PC-3 (cell line): ENCODE data around the gene TSSC4. TPM values are rescaled to one million over a fixed set of nuclear protein-coding genes. Genes with fewer than 3 reads are reported as not detected.

Experiments used
- ATAC-seq: fragments of 200-7000 bp; cut with Tn5 transposase; 2 replicates; pipeline ENCODE4 v1.9.1; 2020; ENCODE audit warnings: mild to moderate bottlenecking, moderate library complexity
- BruUV-seq: library from RNA; stranded (reverse); fragments of 400-500 nt; replicated peaks from 2 replicates; lab custom pipeline; 2021; lab: Mats Ljungman, UMichigan
- CTCF ChIA-PET: fragments of 300-600 bp; sonication (Branson Sonifier 250); formaldehyde crosslinking; loops from one replicate; lab custom pipeline; 2022; ENCODE audit warnings: antibody characterized with exemption; lab: Charles Lee
- POLR2A ChIA-PET: fragments of 300-600 bp; sonication (Branson Sonifier 250); formaldehyde crosslinking; loops from one replicate; lab custom pipeline; 2022; ENCODE audit warnings: antibody characterized with exemption; ENCODE audit not compliant: unreplicated experiment; lab: Charles Lee
- DNase-seq: peaks from one replicate; pipeline ENCODE4 v3.0.0-alpha.2; 2015
- H2AFZ ChIP-seq: fragments of 300-600 bp; sonication (generic); 2 replicates; pipeline ENCODE4 v1.6.0; 2016; ENCODE audit warnings: antibody characterized with exemption, low read length
- H3F3A ChIP-seq: fragments of 300-600 bp; sonication (generic); one replicate; pipeline ENCODE4 v1.6.0; 2017; ENCODE audit warnings: antibody characterized with exemption, low read length, control low read depth, mild to moderate bottlenecking; ENCODE audit not compliant: unreplicated experiment
- H3K27ac ChIP-seq: fragments of 300-600 bp; sonication (generic); 2 replicates; pipeline ENCODE4 v1.5.1; 2016; ENCODE audit warnings: mild to moderate bottlenecking, low read length
- H3K27me3 ChIP-seq: fragments of 300-600 bp; sonication (generic); 2 replicates; pipeline ENCODE4 v1.6.1; 2016; ENCODE audit warnings: low read length, mixed read lengths
- H3K36me3 ChIP-seq: fragments of 300-600 bp; sonication (generic); 2 replicates; pipeline ENCODE4 v1.6.1; 2016; ENCODE audit warnings: low read depth, mixed run types, low read length, mixed read lengths
- H3K4me1 ChIP-seq: fragments of 300-600 bp; sonication (generic); 2 replicates; pipeline ENCODE4 v1.5.1; 2016; ENCODE audit warnings: low read length; ENCODE audit not compliant: insufficient read depth
- H3K4me2 ChIP-seq: fragments of 300-600 bp; sonication (generic); 2 replicates; pipeline ENCODE4 v1.6.0; 2016; ENCODE audit warnings: low read length
- H3K4me3 ChIP-seq: fragments of 300-600 bp; sonication (generic); 2 replicates; pipeline ENCODE4 v1.5.1; 2016; ENCODE audit warnings: mild to moderate bottlenecking, low read length, mixed read lengths
- H3K79me2 ChIP-seq: fragments of 300-600 bp; sonication (generic); 2 replicates; pipeline ENCODE4 v1.6.1; 2017; ENCODE audit warnings: low read length, mixed read lengths
- H3K9ac ChIP-seq: fragments of 300-600 bp; sonication (generic); 2 replicates; pipeline ENCODE4 v1.6.0; 2016; ENCODE audit warnings: mild to moderate bottlenecking, low read length
- H3K9me2 ChIP-seq: fragments of 300-600 bp; sonication (generic); replicated peaks from 2 replicates; pipeline ENCODE4 v1.6.1; 2016; ENCODE audit warnings: mixed run types, low read length, mixed read lengths
- H3K9me3 ChIP-seq: fragments of 300-600 bp; sonication (generic); 2 replicates; pipeline ENCODE4 v1.6.1; 2016; ENCODE audit warnings: low read length, mixed read lengths
- H4K20me1 ChIP-seq: fragments of 300-600 bp; sonication (generic); 2 replicates; pipeline ENCODE4 v1.6.1; 2016; ENCODE audit warnings: low read length, mixed read lengths
- CTCF ChIP-seq: fragments of 300-600 bp; sonication (generic); conservative IDR thresholded peaks from 2 replicates; pipeline ENCODE4 v1.5.1; 2017; ENCODE audit warnings: antibody characterized with exemption, low read depth, mild to moderate bottlenecking, low read length
- EZH2 ChIP-seq: fragments of 300-600 bp; sonication (generic); IDR thresholded peaks from one replicate; pipeline ENCODE4 v1.6.1; 2017; ENCODE audit warnings: antibody characterized with exemption, mild to moderate bottlenecking, low read length; ENCODE audit not compliant: unreplicated experiment
- EZH2phosphoT487 ChIP-seq: fragments of 300-600 bp; sonication (generic); IDR thresholded peaks from 2 replicates; pipeline ENCODE4 v1.6.1; 2018; ENCODE audit warnings: mild to moderate bottlenecking, antibody characterized with exemption, low read length, borderline replicate concordance
- intact Hi-C: fragments of 100-400 bp; cut with micrococcal nuclease; formaldehyde crosslinking; loops from 2 replicates; pipeline ENCODE4 v1.9.0; 2023
- total RNA-seq: library from RNA; depleted of rRNA; stranded (reverse); fragments of >200 nt; gene quantifications from 2 replicates; pipeline ENCODE4 v1.2.3, GENCODE V29; 2014

The TSSC4 gene
- total RNA-seq, 1 experiment from 2014 or later, result 88.3 TPM

- Histone ChIP-seq H3K79me2 (no peaks in the 10 kb centered on the region), H3K36me3 (no peaks in the 10 kb centered on the region; the same call in 1 of the 2 replicates), H4K20me1 (no peaks in the 10 kb centered on the region), H2AFZ (no peak overlapping the region), H3F3A (no peaks in the 10 kb centered on the region), H3K27ac (no peak overlapping the region), H3K9me2 (no peaks in the 10 kb centered on the region), H3K4me3 (no peak overlapping the region), H3K27me3 (no peaks in the 10 kb centered on the region), H3K9me3 (no peaks in the 10 kb centered on the region), H3K4me2 (no peak overlapping the region), H3K9ac (no peak overlapping the region), H3K4me1 (no peaks in the 10 kb centered on the region)
- ATAC-seq (no peak), DNase-seq (no peak)
- no peak for TF ChIP-seq CTCF
- no peak for TF ChIP-seq EZH2phosphoT487
- TF ChIP-seq EZH2, result no peak
- POLR2A ChIA-PET, result no interaction called here
- BruUV-seq, result no TSS peak
- intact Hi-C loops, result loop anchor here (10.0 kb wide), 1 partner anchor 458 kb away; the partner anchor contains the start of gene CDKN1C
- CTCF ChIA-PET, result interaction anchor here (1.4 kb wide), 1 partner anchor 105 kb away, joined by 7 read pairs; no protein-coding TSS in a partner anchor
Observed at GRCh38 chr11:2426826-2427521, 26.4 kb downstream of the TSSC4 start.

GRCh38 chr11:2427721-2428321, 27.3 kb downstream of the TSSC4 start:
- Histone ChIP-seq H3F3A (no peaks in the 10 kb centered on the region), H3K27ac (no peak overlapping the region), H3K36me3 (no peaks in the 10 kb centered on the region; the same call in 1 of the 2 replicates), H3K4me3 (no peak overlapping the region), H3K4me1 (no peaks in the 10 kb centered on the region), H3K9me3 (no peaks in the 10 kb centered on the region), H3K9ac (no peak overlapping the region), H3K27me3 (no peaks in the 10 kb centered on the region), H3K79me2 (no peaks in the 10 kb centered on the region), H3K4me2 (no peak overlapping the region), H4K20me1 (no peaks in the 10 kb centered on the region), H3K9me2 (no peaks in the 10 kb centered on the region), H2AFZ (no peak overlapping the region)
- intact Hi-C loops, result loop anchor here (10.0 kb wide), 1 partner anchor 457 kb away; the partner anchor contains the start of gene CDKN1C
- ChIA-PET POLR2A (no interaction called here), CTCF (interaction anchor here (1.0 to 1.4 kb wide), 2 partner anchors 104 to 105 kb away, joined by 3 to 7 read pairs; no protein-coding TSS in a partner anchor)
- TF ChIP-seq EZH2phosphoT487 (no peak), EZH2 (no peak), CTCF (no peak)
- peak; percentile 13; the same call in 1 of the 2 replicates for ATAC-seq
- BruUV-seq, result no TSS peak
- DNase-seq, result no peak
